Tongue (tissue), 2 donors: ENCODE measurements around the gene WWOX. TPM values are rescaled to one million over a fixed set of nuclear protein-coding genes. Genes with fewer than 3 reads are reported as not detected.

Experiments used
- DNase-seq: peaks from one replicate; pipeline ENCODE4 v3.0.0-alpha.2; 2015
- total RNA-seq: library from RNA; depleted of rRNA; stranded (reverse); fragments of >200 nt; gene quantifications from one replicate; pipeline ENCODE4 v1.2.3, GENCODE V29; 2014

Gene WWOX
- total RNA-seq, 1 donor from 2014 or later: 60.5 TPM

- DNase-seq: peak; percentile 34
Measured at GRCh38 chr16:78230832-78231231, 131.4 kb downstream of the WWOX start.

GRCh38 chr16:78235168-78235800 is 135.8 kb downstream of the WWOX start:
- DNase-seq: peak; percentile 71

GRCh38 chr16:78235876-78236275 is 136.4 kb downstream of the WWOX start:
- DNase-seq: no peak

GRCh38 chr16:78237841-78238240 is 138.4 kb downstream of the WWOX start:
- DNase-seq: no peak

- DNase-seq: no peak
Measured at GRCh38 chr16:78240459-78241222, 141.2 kb downstream of the WWOX start.

GRCh38 chr16:78242239-78242630 is 142.8 kb downstream of the WWOX start:
- DNase-seq: peak; percentile 15

GRCh38 chr16:78244131-78244895 is 144.9 kb downstream of the WWOX start:
- DNase-seq: peak; percentile 18

- DNase-seq: no peak
Measured at GRCh38 chr16:78246559-78246958, 147.1 kb downstream of the WWOX start.

GRCh38 chr16:78249056-78249455 is 149.6 kb downstream of the WWOX start:
- peak; percentile 27 for DNase-seq

- DNase-seq: no peak
Measured at GRCh38 chr16:78249832-78250231, 150.4 kb downstream of the WWOX start.

GRCh38 chr16:78251115-78251514 is 151.7 kb downstream of the WWOX start:
- no peak for DNase-seq

- no peak for DNase-seq
Measured at GRCh38 chr16:78252757-78253156, 153.3 kb downstream of the WWOX start.

GRCh38 chr16:78254841-78255240 is 155.4 kb downstream of the WWOX start:
- no peak for DNase-seq

GRCh38 chr16:78256686-78257375 is 157.4 kb downstream of the WWOX start:
- no peak for DNase-seq

GRCh38 chr16:78257376-78257728 is 157.9 kb downstream of the WWOX start:
- no peak for DNase-seq

- DNase-seq: peak; percentile 54
Measured at GRCh38 chr16:78258375-78259065, 159.1 kb downstream of the WWOX start.

- no peak for DNase-seq
Measured at GRCh38 chr16:78259873-78260272, 160.4 kb downstream of the WWOX start.

GRCh38 chr16:78264642-78265041 is 165.2 kb downstream of the WWOX start:
- no peak for DNase-seq

- no peak for DNase-seq
Measured at GRCh38 chr16:78269256-78269655, 169.8 kb downstream of the WWOX start.

- no peak for DNase-seq
Measured at GRCh38 chr16:78271981-78272380, 172.5 kb downstream of the WWOX start.

GRCh38 chr16:78274771-78275170 is 175.3 kb downstream of the WWOX start:
- DNase-seq: no peak

GRCh38 chr16:78275420-78275819 is 176.0 kb downstream of the WWOX start:
- no peak for DNase-seq
